Stimulated activated CD8-positive, alpha-beta memory T cell treated with anti-CD3 and anti-CD28 coated beads, Interleukin-4, amount 100 ng/mL, for 24 hours (primary cell): ENCODE data around the gene C16orf92.

Experiments used
- DNase-seq: peaks from one replicate; pipeline ENCODE4 v3.0.0-alpha.2; 2020; ENCODE audit warnings: low read depth

C16orf92 gene

DNA sequence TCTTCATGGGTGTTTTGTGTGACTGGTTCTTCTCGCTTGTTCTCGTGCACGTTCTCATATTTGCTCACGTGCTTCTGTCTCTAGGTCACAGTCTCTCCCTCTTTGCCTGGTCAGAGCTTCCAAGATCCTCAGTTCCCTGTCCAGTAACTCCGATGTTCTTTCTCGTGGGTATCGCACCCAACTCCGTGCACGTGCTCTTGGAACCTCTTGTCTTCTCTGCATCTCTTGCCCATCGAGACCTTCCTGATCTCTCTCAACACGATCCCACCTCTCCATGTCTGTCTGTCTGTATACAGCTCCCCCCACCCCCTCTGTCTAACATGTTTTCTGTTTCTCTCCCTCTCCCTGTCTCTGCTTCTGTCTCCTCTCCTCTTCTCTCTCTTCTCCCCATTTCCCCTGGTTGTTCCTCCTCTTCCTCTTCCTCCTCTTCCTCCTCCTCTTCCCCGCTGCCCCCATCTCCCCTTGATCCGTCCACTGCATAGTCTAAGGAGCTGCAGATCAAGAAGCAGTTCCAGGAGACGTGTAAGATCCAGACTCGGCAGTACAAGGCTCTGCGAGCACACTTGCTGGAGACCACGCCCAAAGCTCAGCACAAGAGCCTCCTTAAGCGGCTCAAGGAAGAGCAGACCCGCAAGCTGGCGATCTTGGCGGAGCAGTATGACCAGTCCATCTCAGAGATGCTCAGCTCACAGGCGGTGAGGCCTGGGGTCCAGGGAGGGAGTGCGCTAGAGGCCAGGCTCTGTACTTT is 33.7 kb upstream of the C16orf92 start:
- no peak for DNase-seq

- DNase-seq, result no peak
These were observed 33.0 kb upstream of the C16orf92 start for GRCh38 chr16:29990034-29990433.

- DNase-seq, result no peak
These were observed 32.0 kb upstream of the C16orf92 start for GRCh38 chr16:29990883-29991570.

- DNase-seq, result no peak
These were observed 31.5 kb upstream of the C16orf92 start for GRCh38 chr16:29991571-29991904.

DNA sequence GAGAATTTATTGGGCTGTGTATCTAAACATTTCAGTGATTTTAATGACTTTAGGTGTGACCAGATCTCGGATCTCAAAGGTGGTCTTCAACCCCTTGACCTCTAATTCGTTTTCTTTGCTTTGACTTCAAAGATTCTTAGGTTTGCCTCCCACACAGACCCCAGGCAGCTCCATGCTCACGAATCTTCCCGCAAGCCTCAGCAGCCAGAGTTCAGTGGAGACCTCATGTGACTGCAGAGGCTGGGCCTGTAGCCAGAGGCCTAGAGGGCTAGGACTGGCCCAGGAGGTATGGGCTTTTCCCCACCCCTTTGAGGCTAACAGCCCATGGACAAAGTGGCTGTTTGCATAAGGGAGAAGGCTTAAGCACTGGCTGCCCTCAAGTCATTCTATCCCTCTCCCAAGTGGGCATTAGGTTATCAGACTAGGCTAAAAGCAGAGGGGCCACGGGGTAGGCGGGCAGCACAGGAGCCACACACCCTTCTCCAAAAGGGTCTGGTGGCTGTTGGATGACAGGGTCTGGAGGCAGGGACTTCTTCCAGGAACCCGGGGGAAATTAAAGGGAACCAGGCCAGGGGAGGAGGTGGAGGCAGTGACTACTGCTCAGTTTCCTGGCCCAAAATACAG is 30.5 kb upstream of the C16orf92 start:
- DNase-seq, result no peak

- DNase-seq, result no peak
These were observed 29.7 kb upstream of the C16orf92 start for GRCh38 chr16:29993191-29993902.

GRCh38 chr16:29993903-29994599 is 28.9 kb upstream of the C16orf92 start:
- DNase-seq, result no peak

- DNase-seq, result peak; percentile 63
These were observed 28.2 kb upstream of the C16orf92 start for GRCh38 chr16:29994600-29995323.

- DNase-seq, result peak; percentile 83
These were observed 27.6 kb upstream of the C16orf92 start, which contains the start of gene HIRIP3 for GRCh38 chr16:29995324-29995910. HIRIP3 (minus strand) TSS chr16:29995617; CDS start chr16:29995605, 12 bp downstream.

DNA sequence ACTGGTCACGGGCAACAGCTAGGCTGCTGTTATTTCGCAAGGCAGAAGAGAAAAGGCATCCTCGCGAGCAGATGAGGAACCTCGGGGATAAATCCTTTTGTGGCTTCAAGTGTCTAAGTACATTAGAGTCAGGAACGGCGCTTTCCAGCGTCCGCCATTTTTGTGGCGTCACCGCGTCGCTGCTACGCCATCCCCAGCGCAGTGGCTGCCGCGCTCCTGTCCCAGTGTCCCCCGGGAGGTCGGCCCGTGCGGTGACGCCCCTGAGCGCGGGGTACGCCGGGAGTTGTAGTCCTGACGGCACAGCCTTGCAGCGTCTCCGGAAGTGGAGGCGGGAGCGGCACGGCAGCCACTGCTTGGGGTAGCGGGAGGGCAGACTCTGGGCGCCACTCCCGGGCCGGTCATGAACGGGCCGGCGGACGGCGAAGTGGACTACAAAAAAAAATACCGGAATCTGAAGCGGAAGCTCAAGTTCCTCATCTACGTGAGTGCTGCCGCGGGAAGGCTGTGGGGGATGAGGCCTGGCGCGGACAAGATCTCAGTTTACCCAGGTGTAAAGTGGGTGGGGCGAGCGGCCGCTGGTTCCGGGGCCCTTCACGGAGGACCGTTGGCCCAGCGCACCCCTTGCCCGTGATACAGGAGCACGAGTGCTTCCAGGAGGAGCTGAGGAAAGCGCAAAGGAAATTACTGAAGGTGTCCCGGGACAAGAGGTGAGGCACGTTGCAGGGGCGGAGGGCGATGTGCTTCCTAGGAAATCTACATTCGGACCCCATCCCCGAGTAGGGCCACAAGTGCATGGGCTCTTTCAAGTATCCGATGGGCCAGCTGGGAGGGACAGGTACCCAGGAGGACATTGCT is 26.9 kb upstream of the C16orf92 start, which contains the start of gene INO80E:
TSS of gene INO80E (plus strand) at position 331 of the 855 bp plus-strand sequence. CDS start at position 401, 70 bp downstream.
- DNase-seq, result peak; percentile 100

DNA sequence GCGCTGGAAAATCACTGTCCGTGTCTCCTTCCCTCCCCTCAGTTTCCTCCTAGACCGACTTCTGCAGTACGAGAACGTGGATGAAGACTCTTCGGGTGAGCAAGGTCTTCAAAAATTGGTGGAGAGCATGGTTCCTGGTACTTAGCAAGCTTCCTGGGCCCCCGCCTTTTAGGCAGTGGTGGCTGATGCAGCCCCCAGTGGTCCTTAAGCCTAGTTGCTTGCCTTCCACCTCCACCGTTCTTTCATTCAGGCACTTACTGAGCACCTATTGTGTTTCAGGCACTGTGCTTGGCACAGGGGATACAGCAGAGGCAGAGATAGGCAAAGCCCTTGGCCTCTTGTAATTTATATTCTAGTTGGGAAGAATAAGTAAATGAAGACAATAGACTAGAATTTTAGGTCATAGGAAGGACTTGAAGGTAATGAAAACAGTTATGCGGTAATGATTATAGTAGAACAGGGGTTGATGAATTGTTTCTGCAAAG is 26.2 kb upstream of the C16orf92 start:
- DNase-seq, result no peak

GRCh38 chr16:29999605-30000004 is 23.4 kb upstream of the C16orf92 start:
- no peak for DNase-seq

DNA sequence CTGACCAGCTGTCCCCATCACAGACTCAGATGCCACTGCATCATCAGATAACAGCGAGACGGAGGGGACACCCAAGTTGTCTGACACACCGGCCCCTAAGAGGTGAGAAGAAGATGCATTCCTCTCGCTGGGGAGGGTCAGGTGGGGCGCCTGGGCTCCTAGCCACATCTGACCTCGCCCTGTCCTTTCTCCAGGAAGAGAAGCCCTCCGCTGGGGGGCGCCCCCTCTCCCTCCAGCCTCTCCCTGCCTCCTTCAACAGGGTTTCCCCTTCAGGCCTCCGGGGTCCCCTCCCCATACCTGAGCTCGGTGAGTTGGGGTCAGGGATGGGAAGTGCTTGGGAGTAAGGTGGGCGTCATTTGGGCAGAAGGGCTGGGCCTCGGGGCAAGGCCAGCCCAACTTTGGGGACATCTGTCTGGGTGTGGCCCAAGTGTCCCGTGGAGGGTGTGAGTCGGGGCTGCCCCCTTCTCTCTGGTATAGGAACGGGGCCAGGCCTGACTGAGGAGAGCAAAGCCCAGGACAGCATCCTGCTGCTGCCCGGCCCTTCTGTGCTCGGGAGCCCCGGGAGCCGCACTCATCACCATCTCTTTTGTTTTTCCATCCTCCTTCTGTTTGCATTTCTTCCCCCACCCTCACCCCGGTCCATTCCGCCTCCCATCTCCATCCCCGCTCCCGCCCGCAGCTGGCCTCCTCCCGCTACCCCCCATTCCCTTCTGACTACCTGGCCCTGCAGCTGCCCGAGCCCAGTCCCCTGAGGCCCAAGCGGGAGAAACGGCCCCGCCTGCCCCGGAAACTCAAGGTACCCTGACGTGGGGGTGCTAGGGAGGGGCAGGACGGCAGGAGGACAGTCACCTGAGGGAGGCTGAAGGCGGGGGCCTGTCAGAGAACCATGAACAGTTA is 22.0 kb upstream of the C16orf92 start:
- DNase-seq, result no peak

DNA sequence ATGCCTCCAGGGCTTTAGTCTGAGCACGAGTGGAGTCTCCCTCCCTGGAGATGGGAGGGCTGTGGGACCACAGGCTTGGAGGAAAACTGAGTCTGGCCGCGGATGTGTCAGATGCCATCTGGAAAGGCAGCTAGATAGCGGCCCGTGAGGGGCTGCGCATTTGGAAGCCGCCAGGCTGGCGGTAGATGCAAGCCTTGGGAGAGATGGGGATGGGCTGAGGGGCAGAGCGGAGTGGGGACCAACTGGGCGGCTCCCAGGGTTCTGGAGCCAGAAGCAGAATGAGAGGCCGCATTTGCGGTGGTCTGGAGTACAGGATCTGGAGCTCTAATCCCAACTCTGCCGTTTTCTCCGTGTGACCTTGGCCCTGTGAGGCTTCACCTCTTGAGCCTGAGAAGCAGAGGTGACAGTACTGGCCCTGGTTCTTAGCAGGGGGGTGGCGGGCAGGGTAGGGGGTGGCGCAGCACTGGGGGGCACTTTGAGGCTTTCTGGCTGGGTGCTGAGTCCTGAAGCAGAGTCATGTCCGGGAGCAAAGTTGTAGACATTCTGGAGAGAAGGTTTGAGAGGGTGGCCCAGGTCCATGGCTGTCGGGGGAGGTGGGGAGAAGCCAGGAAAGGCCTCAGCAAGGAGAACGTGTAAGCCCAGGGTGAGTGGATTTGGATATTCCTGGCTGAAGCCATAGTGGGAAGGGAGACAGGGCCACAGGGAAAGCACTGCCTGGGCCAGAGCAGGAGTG is 20.2 kb upstream of the C16orf92 start:
- DNase-seq, result no peak

- DNase-seq, result no peak
These were observed 19.2 kb upstream of the C16orf92 start for GRCh38 chr16:30003670-30004423.

- no peak for DNase-seq
These were observed 18.6 kb upstream of the C16orf92 start for GRCh38 chr16:30004424-30004776.

- no peak for DNase-seq
These were observed 18.2 kb upstream of the C16orf92 start for GRCh38 chr16:30004811-30005242.
